ENCODE data around the gene GSPT1.

GSPT1 gene

GRCh38 chr16:11841026-11841425, 74.7 kb downstream of the GSPT1 start:
- Histone ChIP-seq H4K20me1 (ENCODE audit: insufficient read depth, low read length) (peaks cover 27% of the 10 kb centered on the region; the same call in 1 of the 2 replicates), H3K4me1 (ENCODE audit: low read length) (no peaks in the 10 kb centered on the region), H3K27me3 (ENCODE audit: low read depth, low read length) (no peaks in the 10 kb centered on the region), H3K4me3 (ENCODE audit: low read length) (no peak overlapping the region), H3K4me2 (ENCODE audit: low read length) (no peak overlapping the region), H3K36me3 (replicated peaks; ENCODE audit: low read depth, low read length) (peaks cover 76% of the 10 kb centered on the region), H3K79me2 (ENCODE audit: low read length) (peaks cover 24% of the 10 kb centered on the region), H3K27ac (ENCODE audit: low read length) (no peak overlapping the region), H3K9ac (ENCODE audit: low read length) (no peak overlapping the region), H3K9me3 (ENCODE audit: insufficient read depth, low read length) (no peaks in the 10 kb centered on the region), H2AFZ (ENCODE audit: low read depth, low read length) (no peak overlapping the region)
- TF ChIP-seq CTCF (IDR thresholded peaks at IDR 0.05; ENCODE audit: low read depth, low read length) (no peak), EZH2phosphoT487 (IDR thresholded peaks at IDR 0.05; ENCODE audit: low read depth) (no peak)

- Histone ChIP-seq H3K4me1 (ENCODE audit: low read length) (no peaks in the 10 kb centered on the region), H3K9ac (ENCODE audit: low read length) (no peak overlapping the region), H3K27ac (ENCODE audit: low read length) (no peak overlapping the region), H3K79me2 (ENCODE audit: low read length) (no peaks in the 10 kb centered on the region), H3K27me3 (ENCODE audit: low read depth, low read length) (no peaks in the 10 kb centered on the region), H2AFZ (ENCODE audit: low read depth, low read length) (no peak overlapping the region), H3K36me3 (replicated peaks; ENCODE audit: low read depth, low read length) (peaks cover 49% of the 10 kb centered on the region), H3K4me3 (ENCODE audit: low read length) (no peak overlapping the region), H4K20me1 (ENCODE audit: insufficient read depth, low read length) (0 out of 2 replicates have a peak, but pooled peaks cover 11% of the 10 kb centered on the region), H3K4me2 (ENCODE audit: low read length) (no peak overlapping the region), H3K9me3 (ENCODE audit: insufficient read depth, low read length) (no peaks in the 10 kb centered on the region)
- no peak for TF ChIP-seq EZH2phosphoT487 (IDR thresholded peaks at IDR 0.05; ENCODE audit: low read depth)
- TF ChIP-seq CTCF (IDR thresholded peaks at IDR 0.05; ENCODE audit: low read depth, low read length) = no peak
Measured at GRCh38 chr16:11836650-11837244, 79.0 kb downstream of the GSPT1 start.

GRCh38 chr16:11835891-11836649, 79.7 kb downstream of the GSPT1 start:
- H3K9ac ChIP-seq (ENCODE audit: low read length) = no peak overlapping the region
- no peak overlapping the region for H3K4me2 ChIP-seq (ENCODE audit: low read length)
- H3K36me3 ChIP-seq (replicated peaks; ENCODE audit: low read depth, low read length) = peaks cover 43% of the 10 kb centered on the region
- H3K27ac ChIP-seq (ENCODE audit: low read length) = no peak overlapping the region
- H3K9me3 ChIP-seq (ENCODE audit: insufficient read depth, low read length) = no peaks in the 10 kb centered on the region
- no peaks in the 10 kb centered on the region for H3K27me3 ChIP-seq (ENCODE audit: low read depth, low read length)
- no peak overlapping the region for H2AFZ ChIP-seq (ENCODE audit: low read depth, low read length)
- no peaks in the 10 kb centered on the region for H3K79me2 ChIP-seq (ENCODE audit: low read length)
- TF ChIP-seq EZH2phosphoT487 (IDR thresholded peaks at IDR 0.05; ENCODE audit: low read depth) (no peak), CTCF (IDR thresholded peaks at IDR 0.05; ENCODE audit: low read depth, low read length) (no peak)
- no peaks in the 10 kb centered on the region for H3K4me1 ChIP-seq (ENCODE audit: low read length)
- no peak overlapping the region for H3K4me3 ChIP-seq (ENCODE audit: low read length)
- 0 out of 2 replicates have a peak, but pooled peaks cover 11% of the 10 kb centered on the region for H4K20me1 ChIP-seq (ENCODE audit: insufficient read depth, low read length)

GRCh38 chr16:11835309-11835708, 80.4 kb downstream of the GSPT1 start:
- no peak for TF ChIP-seq CTCF (IDR thresholded peaks at IDR 0.05; ENCODE audit: low read depth, low read length)
- no peak for TF ChIP-seq EZH2phosphoT487 (IDR thresholded peaks at IDR 0.05; ENCODE audit: low read depth)
- Histone ChIP-seq H3K79me2 (ENCODE audit: low read length) (no peaks in the 10 kb centered on the region), H3K9ac (ENCODE audit: low read length) (no peak overlapping the region), H2AFZ (ENCODE audit: low read depth, low read length) (no peak overlapping the region), H3K36me3 (replicated peaks; ENCODE audit: low read depth, low read length) (peaks cover 36% of the 10 kb centered on the region), H3K9me3 (ENCODE audit: insufficient read depth, low read length) (no peaks in the 10 kb centered on the region), H3K4me2 (ENCODE audit: low read length) (no peak overlapping the region), H3K4me1 (ENCODE audit: low read length) (no peaks in the 10 kb centered on the region), H3K27ac (ENCODE audit: low read length) (no peak overlapping the region), H3K4me3 (ENCODE audit: low read length) (no peak overlapping the region), H3K27me3 (ENCODE audit: low read depth, low read length) (no peaks in the 10 kb centered on the region), H4K20me1 (ENCODE audit: insufficient read depth, low read length) (0 out of 2 replicates have a peak, but pooled peaks cover 11% of the 10 kb centered on the region)
